ENCODE results near the gene GPC4.

The GPC4 gene

DNA sequence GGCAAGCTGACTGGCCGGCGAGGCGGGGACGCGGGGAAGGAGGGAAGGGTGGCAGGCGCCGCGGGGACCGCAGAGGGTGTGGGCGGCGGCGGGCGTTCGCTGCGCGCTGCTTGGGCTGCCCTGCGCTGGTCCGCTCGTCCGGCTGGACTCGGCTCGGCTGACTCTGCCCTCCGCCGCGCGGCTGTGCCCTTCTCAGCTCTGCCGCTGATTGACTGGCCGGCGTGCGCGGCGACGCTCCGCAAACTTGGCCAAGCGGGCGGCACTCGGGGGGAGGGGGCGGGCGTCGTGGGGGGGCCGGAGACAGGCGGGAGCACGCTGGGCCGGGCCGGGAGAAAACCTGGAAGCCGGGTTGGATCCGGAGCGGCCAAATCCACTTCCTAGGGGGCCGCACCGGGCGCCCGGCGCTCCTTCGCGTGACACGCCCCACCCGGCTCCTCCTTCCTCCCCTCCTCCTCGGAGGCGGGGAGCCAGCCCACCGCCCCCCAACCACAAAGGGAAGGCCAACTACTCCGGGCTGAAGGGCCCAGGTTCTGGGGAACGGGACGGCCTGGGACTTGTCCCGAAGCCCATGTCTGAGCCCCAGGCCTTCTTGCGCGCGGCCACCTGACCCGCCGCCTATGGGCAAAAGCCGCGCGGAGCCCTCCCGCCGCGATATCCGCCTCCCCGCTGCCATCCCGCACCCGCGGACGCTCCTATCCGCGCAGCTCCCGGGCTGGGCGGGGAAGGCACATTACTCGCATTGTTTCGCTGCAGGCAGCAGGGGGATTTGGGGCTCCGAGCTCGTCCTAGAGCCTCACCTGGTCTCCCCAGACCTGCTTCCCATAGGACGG is at the start of gene GPC4:
Gene GPC4 (minus strand): TSS at position 214 of the 830 bp plus-strand sequence. CDS start 524 bp downstream, outside the sequence.
- no peak for DNase-seq (ENCODE audit: low read depth)

DNA sequence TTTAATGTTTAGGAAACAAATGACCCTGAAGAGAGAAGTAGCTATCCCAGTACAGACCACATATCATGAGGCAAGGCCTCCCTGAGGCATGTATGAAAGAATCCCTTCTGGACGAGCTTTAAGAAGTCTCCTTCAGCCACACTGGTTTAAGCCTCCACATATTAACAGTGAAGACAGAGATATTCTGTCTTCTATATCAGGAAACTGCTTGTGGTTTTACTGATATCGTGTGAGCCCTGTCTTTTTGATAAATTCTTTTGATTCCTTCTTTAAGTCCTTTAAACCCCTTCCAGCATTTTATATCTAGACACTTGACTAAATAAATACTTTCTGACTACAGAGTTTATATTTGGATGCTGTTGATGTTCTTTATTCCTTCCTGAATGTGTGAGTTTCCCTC is 45.9 kb upstream of the GPC4 start:
- DNase-seq (ENCODE audit: low read depth), result no peak

DNA sequence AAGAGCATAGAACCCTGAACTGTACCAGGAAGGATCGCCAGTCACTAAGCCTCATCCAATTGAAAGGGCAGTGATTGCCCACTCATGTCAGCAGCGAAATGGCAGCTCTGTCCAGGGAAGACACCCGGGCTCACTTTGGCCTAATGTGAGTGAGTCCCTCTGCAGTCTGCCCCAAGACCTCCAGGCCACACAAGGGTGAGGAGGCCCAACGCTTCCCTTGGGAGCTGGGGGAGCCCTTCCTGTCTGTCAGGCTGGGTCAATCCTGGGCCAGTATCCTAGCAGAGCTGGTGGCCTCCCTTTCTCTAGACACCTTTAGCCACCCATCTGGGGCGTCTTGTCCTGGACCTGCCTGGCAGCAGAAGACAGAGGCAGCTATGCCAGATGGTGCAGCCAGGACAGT is 39.6 kb upstream of the GPC4 start:
- no peak for DNase-seq (ENCODE audit: low read depth)

DNA sequence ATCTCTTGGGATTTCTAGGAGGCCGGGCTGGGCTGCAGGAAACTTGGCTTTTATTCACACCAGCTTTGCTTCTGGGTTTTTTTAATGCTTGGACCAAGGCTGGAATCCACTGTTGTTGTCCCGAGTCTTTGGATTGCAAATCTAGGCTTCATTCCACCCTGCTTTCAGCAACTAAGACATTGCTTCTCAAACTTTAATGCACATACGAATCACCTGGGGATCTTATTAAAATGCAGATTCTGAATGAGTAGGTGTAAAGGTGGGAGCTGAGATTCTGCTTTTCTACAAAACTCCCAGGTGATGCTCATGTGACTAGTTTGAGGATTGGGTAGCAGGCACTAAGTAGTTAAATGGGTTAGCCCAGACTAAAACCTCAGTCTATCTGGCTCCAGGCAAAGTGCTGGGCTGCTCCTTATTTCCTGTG is 39.2 kb upstream of the GPC4 start:
- DNase-seq (ENCODE audit: low read depth), result no peak

DNA sequence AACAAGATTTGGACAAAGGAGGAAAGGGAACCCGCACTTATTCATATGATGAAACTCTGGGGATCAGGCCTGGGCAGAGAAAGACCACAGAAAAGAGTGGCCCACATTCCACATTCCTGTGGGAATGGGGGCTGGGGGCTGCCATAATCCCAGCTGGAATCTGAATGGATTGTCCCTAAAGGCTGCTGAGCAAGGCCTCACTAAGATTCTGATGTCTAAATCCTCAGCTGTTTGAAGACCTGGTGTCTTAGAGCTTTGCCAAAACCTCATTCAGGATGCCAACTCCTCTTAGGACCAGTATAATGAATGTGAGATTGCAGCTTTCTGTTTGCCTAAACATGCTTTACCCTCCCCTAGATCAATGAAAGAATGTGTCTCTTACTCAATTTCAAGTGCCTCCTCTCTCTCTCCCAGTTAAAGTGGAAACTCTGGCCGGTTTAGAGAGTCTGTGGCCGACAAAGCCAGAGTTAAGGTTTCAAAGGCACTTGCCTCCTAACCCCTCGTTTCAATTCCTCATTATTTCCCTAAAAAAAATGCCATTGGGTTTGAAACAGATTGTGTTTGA is 33.3 kb upstream of the GPC4 start:
- DNase-seq (ENCODE audit: low read depth), result no peak

DNA sequence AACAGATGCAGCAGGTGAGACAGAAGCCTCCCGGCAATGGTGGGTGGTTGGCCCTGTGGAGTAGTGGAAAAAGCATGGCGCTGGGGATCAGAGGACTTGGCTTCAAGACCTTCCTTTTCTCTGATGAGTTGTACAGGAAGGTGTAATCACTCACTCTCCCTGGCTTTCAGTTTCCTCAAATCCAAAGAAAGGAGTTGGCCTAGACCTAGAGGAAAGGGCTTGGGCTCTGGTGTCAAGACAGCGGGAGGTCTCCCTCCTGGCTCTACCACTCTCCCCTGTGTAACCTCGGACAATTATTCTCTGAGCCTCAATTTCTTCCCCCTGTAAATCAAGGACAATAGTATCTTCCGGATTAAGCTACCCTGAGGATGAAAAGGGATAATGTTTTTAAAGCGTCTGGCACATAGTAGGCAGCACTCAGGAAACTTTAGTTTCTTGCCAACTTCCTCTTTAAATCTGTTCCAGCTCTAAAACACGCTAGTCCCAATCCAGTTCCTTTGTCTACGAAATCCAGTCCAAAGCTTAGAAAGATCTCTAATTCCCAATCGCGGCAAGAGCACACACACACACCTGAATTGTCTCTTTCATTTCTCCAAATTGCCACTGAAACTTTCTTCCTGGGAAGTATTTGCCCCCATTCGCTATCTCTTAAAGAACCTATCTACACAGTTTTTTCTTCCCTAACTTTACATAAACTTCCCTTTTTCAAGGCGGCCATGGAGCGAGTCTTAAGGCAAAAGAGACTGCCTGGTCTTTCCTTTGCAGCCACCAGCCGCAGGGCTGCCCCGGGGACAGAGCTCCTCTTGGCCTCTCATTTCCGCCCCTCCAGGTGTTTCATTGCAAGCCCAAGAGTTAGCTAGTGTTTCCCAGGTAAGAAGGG is 29.9 kb upstream of the GPC4 start:
- DNase-seq (ENCODE audit: low read depth), result no peak

DNA sequence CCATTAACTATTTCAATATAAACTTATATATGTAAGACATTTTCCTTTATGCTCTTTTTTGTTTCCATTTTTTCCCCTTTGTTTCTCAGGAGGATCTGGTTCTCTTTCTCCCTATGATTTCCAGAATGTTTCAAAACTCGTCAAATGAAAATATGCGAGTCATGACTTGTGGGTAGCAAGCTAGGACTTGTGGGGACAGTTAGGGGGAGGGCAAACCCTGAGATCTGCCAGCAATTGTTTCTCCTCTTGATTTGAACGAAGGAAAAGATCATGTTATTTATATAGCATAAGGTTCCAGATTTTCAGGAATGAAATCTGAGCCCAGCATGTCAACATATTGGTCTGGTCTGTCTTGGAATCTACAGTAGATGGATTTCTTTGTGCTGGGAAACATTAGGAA is 28.9 kb upstream of the GPC4 start:
- no peak for DNase-seq (ENCODE audit: low read depth)

DNA sequence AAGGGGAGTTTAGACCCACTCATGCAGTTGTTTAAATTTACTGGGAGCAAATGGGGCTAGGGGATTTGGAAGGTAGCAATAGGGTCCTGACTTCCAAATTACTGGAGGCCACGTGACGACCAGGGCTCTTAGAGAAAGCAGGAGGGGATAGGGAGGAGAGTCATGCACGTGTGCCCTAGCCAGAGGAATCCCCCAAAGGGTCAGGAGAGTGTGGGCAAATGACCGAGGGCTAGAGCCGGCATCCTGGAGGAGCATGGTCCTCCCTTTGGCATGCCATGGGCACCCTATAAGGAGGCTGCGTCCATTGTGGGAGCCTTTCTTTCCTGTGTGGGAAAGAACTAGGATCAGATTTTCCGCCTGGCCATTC is 25.5 kb upstream of the GPC4 start:
- no peak for DNase-seq (ENCODE audit: low read depth)

DNA sequence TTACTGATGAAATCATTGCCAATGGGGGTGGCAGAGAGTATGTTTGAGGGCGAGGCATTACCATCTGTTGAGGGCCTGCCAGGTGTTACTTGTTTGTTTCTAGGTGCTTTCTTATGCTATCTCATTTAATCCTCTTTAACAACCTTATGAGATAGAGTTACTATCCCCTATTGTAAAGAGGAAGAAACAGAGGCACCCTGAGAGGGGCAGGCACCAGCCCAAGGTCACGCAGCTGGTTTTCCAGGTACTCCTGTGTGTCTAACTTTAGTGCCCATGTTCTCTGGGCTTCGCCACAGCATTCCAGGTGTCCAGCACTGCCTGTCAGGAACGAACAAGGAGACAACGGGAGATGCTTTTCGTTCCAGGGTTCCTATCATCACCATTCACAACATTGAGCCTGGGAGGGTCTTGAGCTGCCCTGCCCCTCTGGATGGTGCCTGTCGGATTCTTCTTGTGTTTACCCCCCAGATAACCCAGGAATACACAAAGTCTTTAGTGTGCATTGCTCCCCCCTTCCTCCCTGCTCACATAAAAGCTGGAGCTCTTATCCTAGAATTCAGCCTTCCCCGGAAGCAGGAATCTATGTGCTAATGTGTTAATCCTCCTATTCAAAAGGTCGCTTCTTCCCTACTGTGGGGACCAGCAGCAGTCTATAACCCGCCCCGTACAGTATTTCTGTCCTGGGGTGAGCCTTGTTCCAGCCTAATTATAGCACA is 24.9 kb upstream of the GPC4 start:
- DNase-seq (ENCODE audit: low read depth), result no peak

DNA sequence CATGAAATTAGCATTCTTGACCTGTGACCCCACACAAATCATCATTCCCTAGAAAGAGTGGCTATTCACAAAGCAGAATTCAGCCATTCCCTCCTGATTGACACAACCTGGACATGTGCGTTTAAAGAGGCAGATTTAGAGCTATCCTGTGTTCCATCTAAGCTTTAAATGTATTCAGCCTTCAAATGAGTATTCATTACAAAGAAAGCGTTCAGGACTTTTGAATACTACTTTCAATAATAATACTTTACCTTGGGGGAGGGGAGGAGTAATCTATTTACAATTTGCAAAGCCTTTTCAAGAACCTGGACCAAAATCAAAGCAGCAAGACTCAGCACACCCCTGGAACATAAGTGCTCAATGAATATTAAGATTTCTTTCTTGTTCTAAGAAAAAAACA is 22.5 kb upstream of the GPC4 start:
- DNase-seq (ENCODE audit: low read depth), result no peak

DNA sequence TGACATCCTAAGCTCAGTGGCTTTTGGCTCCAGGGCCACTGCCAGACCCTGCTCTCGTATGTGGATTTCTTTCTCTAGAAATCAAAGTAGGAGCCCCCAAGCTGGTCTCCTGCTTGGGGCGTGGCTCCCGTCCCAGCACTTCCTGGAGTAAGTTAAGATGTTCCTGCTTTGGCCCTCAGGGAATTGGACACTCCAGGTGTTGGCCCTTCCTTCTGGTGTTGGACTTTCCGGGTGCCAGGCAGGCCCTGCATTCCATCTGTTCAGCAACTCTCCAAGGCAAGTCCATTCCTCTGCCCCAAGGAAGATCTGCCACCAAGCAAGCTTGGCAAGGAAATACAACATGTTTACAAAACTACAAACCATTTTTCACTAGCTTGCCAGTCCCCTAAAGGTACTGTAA is 22.1 kb upstream of the GPC4 start:
- DNase-seq (ENCODE audit: low read depth), result no peak

DNA sequence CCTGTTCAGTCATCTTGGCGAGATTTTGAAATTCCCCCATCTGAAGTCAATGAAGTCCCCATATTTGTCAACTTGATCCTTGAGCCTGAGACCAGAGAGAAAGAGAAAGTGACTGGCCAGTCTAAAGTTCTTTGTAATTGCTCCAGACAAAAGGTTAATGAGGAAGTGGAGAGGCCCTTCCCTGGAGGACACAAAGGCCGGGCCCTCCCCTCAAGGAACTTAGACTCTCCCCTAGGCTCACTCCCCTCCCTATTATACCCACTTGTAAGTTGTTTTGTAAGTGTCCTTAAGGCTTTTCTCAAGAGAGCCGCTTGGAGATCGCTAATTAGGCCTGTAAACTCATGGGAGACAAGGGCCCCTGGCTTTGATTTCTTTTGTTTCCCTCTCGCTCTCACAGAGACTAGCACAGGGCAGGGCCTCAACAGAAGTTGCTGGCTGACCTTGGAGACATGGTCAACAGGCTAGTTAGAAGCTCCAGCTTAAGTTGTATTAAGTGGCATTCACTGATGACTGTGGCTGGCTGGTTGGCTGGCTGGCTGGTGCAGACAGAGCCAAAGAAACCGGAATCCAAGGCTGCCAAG is 20.3 kb upstream of the GPC4 start:
- no peak for DNase-seq (ENCODE audit: low read depth)

DNA sequence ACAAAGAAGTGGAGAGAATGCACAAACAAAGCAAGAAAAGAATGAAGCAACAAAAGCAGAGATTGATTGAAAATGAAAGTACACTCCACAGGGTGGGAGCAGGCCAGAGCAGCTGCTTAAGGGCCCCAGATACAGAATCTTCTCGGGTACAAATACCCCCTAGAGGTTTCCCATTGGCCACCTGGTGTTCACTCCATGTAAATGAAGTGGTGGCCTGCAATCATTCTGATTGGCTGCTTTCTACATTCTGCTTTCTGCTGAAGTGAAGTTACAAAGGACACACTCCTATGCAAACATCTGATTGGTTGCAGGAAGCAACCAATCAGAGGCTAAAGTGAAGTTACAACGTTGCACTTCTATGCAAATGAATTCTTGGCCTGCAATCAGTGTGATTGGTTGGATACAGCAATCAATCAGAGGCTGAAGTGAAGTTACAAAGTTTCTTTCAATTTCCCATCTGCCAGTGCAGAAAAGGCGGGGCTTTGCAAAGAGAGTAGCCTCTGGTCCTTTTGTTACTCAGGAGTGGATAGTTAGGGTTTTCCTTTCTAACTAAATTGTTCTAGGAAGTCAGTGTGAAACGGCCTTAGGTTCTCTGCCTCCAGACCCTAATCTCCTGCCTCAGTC is 19.0 kb upstream of the GPC4 start:
- no peak for DNase-seq (ENCODE audit: low read depth)

DNA sequence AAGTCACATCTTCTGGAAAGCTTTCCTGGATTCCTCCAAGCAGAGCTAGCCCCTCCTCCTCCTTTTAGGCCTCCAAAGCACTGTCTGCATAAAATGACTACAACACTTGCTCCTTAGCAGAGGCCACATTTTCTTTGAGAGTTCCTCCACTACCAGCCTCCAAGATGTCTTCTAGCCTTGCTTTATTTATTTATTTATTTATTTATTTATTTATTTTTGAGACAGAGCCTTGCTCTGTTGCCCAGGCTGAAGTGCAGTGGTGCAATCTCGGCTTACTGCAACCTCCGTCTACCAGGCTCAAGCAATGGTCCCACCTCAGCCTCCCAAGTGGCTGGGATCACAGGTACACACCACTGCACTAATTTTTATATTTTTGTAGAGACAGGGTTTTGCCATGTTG is 4.6 kb upstream of the GPC4 start:
- DNase-seq (ENCODE audit: low read depth), result no peak

DNA sequence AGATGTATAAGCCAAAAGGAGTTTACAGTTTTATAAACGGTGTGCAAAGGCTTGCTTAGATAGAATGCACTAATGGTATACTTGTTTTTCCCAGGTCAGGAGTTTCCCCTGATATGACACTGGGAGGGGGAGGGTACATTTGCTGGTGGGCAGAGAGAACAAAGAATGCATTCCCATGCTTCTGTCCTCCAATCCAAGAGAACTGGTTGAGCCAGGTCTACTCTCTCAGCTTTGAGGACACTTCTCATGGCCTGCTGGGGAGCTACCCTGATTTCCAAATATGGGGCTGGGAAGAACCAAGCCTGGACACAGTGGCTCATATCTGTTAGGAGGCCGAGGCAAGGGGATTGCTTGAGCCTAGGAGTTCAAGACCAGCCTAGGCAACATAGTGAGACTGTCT is 3.3 kb upstream of the GPC4 start:
- DNase-seq (ENCODE audit: low read depth), result no peak

DNA sequence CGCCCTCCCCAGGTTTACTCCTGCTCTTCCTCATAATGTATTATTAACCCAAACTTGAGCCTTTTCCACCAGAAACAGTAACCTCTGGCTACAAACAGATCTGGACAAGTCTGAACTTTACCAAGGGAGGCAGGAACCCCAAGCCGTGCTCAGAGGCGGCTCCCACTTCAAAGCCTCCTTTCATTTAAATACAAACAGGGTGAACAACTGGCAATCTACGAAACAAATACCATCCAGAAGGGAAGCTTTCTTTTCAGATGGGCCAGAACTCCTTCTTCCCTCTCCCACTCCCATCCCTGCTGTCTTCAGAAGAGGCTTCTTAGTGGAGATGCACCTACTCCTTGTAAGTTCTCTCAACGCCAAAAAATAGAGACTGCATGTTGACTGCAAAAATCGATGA is 2.1 kb upstream of the GPC4 start:
- no peak for DNase-seq (ENCODE audit: low read depth)

DNA sequence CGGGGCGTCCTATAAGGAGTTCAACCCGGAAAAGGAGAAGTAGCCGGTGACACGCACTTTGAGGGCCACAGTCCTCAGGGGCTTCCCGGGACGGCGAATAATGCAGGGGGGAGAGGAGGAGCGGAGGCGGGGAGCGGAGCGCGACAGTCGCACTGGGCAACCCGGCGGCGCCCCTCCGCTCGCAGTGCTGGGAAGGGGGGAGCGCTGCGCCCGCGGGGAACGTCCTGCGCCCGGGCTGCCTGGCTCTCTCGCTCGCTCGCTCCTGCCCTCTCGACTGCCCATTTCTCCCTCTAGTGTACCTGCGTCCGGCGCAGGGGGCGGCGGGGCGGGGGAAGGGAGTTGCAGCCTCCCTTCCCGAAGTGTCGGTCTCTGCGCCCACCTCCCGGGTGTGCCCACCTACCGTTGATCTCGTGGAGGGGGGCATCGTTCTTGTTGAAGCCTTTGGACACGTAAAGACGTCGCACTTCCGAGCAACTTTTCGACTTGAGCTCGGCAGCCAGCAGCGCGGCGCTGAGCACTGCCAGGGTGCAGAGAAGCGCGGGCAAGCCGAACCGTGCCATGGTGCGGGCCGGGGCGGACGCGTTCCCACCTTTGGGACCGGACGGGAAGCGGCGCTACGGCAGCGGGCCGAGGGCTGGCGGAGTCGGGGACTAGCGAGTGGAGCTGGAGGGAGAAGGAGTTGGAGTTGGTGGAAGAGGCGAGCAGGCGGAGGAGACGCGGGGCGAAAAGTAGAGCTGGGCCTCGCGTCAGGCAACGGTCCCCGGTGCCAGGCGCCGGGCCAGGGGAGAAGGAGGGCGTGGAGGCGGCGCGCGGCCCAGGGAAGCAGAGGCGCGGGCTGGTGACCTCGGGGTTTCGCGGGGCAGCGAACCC is 648 bp downstream of the GPC4 start:
- DNase-seq (ENCODE audit: low read depth), result no peak

DNA sequence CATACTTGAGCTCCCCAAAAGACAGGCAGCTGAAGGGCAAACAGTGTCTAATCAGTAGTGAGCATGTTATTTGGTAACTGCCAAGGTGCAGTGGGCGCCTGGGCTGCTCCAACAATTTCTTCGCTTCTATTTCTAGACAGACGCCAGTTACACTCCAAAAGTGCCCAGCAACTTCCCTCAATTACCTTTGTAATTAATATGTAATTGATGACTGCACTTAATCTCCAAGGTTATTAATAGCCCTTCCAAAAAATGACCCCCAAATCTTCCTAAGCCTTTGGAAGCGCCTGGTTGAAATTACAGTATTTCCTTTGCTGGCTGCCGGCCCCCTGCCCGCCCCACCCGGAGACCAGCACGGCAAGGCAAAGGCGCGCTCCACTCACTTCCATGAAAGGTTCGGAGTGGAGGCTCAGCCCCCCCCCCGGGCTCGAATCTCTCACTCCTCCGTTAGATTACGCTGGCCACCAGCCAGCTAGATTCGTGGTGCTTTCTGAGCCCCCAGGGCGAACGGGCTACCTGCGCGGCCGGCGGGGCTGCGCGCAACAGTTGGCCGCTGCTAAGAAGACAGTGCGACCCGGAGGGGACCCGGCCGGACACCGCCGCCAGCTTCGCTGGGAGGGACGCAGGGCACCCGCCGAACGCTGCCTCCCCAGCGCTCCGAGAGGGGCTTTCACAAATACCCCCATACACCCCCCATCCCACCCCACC is 1.9 kb downstream of the GPC4 start:
- DNase-seq (ENCODE audit: low read depth), result no peak

DNA sequence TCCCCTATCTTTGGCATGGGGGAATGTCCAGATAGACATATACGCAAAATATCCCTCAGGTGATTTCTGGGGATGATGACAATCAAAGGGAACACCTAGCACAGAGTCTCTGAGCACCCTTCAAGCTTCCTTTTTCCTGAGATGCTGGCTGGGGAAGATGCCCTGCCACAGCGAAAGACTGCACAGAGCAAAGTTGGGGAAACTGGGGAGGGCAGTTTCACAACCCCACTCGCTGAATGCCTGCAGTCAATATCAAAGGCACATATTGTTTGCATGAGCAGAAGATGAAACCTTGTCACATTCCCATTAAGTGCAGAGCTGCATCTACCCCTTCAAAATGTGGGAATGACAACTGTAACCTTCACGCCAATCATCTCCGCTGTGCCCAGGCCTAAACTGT is 2.6 kb downstream of the GPC4 start:
- no peak for DNase-seq (ENCODE audit: low read depth)

DNA sequence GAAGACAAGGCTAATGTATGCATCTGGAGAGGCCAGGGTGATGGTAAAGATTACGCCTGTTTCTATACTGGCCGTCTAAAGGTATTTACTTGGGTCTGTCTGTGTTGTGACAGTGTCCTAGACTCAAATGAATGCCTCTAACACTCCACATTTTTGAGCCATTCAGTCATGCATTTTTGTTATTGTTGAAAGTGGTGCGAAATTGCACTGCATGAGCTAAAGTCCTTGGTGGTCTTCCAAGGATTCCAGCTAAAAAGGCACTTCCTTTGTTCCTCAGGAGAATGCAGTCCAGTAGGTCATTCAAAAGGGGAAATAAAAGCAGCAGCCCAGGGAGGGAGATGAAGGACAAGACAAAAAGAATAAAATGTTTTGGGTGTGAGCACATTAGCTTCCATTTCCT is 3.0 kb downstream of the GPC4 start:
- DNase-seq (ENCODE audit: low read depth), result no peak

Measured in HS-27A (cell line).